ENCODE data around the gene GHR. TPM values are rescaled to one million over a fixed set of nuclear protein-coding genes. Genes with fewer than 3 reads are reported as not detected.

The GHR gene
- polyA plus RNA-seq, 1 donor (not counting 4 experiments of a cell fraction or from before 2014, with no cell fraction given), result 1.8 TPM

DNA sequence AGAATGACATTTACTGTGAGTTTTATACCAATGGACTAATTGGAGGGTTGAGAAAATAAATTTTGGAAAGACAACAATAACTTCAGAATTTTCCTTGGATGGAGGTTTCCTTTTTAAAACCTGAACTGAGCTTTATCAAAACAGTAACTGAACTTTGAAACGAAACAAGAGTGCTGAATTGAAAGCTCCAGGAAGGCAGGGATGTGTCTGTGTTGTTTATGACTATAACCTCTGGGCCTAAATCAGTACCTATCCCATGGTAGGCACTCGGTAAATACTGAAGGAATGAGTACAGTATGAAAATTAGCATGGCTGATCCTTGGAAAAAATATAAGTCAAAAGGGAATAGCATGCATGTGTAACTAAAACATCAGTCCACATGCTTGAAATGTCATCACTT is 93.9 kb downstream of the GHR start:
- no peaks in the 10 kb centered on the region for H3K36me3 ChIP-seq (ENCODE audit: control insufficient read depth in 2 of 2, extremely low read depth in 1 of 2, insufficient read depth in 2 of 2, low read length in 2 of 2)
- H3K27me3 ChIP-seq (ENCODE audit: control insufficient read depth, extremely low read depth, insufficient read depth, low read length), result no peaks in the 10 kb centered on the region
- H3K4me3 ChIP-seq (ENCODE audit: control insufficient read depth in 2 of 3, extremely low read depth in 1 of 3, insufficient read depth in 2 of 3, low read depth in 1 of 3, low read length in 3 of 3), result no peak overlapping the region
- H3K79me2 ChIP-seq (ENCODE audit: control insufficient read depth, insufficient read depth, low read length), result no peaks in the 10 kb centered on the region
- H3K9me1 ChIP-seq (ENCODE audit: control insufficient read depth, extremely low read depth, insufficient read depth, low read length), result no peaks in the 10 kb centered on the region
- TF ChIP-seq, protein P1, sequence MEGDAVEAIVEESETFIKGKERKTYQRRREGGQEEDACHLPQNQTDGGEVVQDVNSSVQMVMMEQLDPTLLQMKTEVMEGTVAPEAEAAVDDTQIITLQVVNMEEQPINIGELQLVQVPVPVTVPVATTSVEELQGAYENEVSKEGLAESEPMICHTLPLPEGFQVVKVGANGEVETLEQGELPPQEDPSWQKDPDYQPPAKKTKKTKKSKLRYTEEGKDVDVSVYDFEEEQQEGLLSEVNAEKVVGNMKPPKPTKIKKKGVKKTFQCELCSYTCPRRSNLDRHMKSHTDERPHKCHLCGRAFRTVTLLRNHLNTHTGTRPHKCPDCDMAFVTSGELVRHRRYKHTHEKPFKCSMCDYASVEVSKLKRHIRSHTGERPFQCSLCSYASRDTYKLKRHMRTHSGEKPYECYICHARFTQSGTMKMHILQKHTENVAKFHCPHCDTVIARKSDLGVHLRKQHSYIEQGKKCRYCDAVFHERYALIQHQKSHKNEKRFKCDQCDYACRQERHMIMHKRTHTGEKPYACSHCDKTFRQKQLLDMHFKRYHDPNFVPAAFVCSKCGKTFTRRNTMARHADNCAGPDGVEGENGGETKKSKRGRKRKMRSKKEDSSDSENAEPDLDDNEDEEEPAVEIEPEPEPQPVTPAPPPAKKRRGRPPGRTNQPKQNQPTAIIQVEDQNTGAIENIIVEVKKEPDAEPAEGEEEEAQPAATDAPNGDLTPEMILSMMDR (optimal IDR thresholded peaks at IDR 0.05 in 1 of 3, IDR thresholded peaks at IDR 0.05 in 1 of 3, conservative IDR thresholded peaks at IDR 0.05 in 1 of 3; ENCODE audit: extremely low read depth in 1 of 3, insufficient read depth in 2 of 3, low read length in 3 of 3), result no peak
- TF ChIP-seq EZH2 (IDR thresholded peaks at IDR 0.05; ENCODE audit: low read length), result no peak
- no peak overlapping the region for H2AFZ ChIP-seq (ENCODE audit: control insufficient read depth, low read length)
- dilution Hi-C loops (cut with MboI; ENCODE audit: extremely low pct_ligation_motif_present, low sequenced_read_pairs), result no loop called here
- DNase-seq (ENCODE audit: low read depth, low spot score) (no peak), FAIRE-seq (no peak)
- no peak overlapping the region for H3K27ac ChIP-seq (ENCODE audit: control insufficient read depth, insufficient read depth, low read length)
- H3K9me3 ChIP-seq (ENCODE audit: control insufficient read depth, low read depth, low read length), result no peaks in the 10 kb centered on the region
- H3K4me2 ChIP-seq (ENCODE audit: control insufficient read depth, extremely low read depth, insufficient read depth, low read depth, low read length), result no peak overlapping the region
- H3K9ac ChIP-seq (ENCODE audit: control insufficient read depth, extremely low read depth, insufficient read depth, low read length), result no peak overlapping the region
- no peaks in the 10 kb centered on the region for H4K20me1 ChIP-seq (ENCODE audit: control insufficient read depth, extremely low read depth, insufficient read depth, low read length)
- H3K4me1 ChIP-seq (ENCODE audit: control insufficient read depth, extremely low read depth, insufficient read depth, low read length), result no peaks in the 10 kb centered on the region

GRCh38 chr5:42518595-42519221 is 95.5 kb downstream of the GHR start:
- H3K4me3 ChIP-seq (ENCODE audit: control insufficient read depth in 2 of 3, extremely low read depth in 1 of 3, insufficient read depth in 2 of 3, low read depth in 1 of 3, low read length in 3 of 3), result no peak overlapping the region
- no peaks in the 10 kb centered on the region for H3K4me1 ChIP-seq (ENCODE audit: control insufficient read depth, extremely low read depth, insufficient read depth, low read length)
- no peak overlapping the region for H3K4me2 ChIP-seq (ENCODE audit: control insufficient read depth, extremely low read depth, insufficient read depth, low read depth, low read length)
- H3K36me3 ChIP-seq (ENCODE audit: control insufficient read depth in 2 of 2, extremely low read depth in 1 of 2, insufficient read depth in 2 of 2, low read length in 2 of 2), result no peaks in the 10 kb centered on the region
- TF ChIP-seq, protein P1 (optimal IDR thresholded peaks at IDR 0.05 in 1 of 3, IDR thresholded peaks at IDR 0.05 in 1 of 3, conservative IDR thresholded peaks at IDR 0.05 in 1 of 3; ENCODE audit: extremely low read depth in 1 of 3, insufficient read depth in 2 of 3, low read length in 3 of 3), result no peak
- TF ChIP-seq EZH2 (IDR thresholded peaks at IDR 0.05; ENCODE audit: low read length), result no peak
- no peaks in the 10 kb centered on the region for H3K79me2 ChIP-seq (ENCODE audit: control insufficient read depth, insufficient read depth, low read length)
- FAIRE-seq (no peak), DNase-seq (ENCODE audit: low read depth, low spot score) (no peak)
- no peaks in the 10 kb centered on the region for H3K27me3 ChIP-seq (ENCODE audit: control insufficient read depth, extremely low read depth, insufficient read depth, low read length)
- H2AFZ ChIP-seq (ENCODE audit: control insufficient read depth, low read length), result no peak overlapping the region
- dilution Hi-C loops (cut with MboI; ENCODE audit: extremely low pct_ligation_motif_present, low sequenced_read_pairs), result no loop called here
- H3K9me1 ChIP-seq (ENCODE audit: control insufficient read depth, extremely low read depth, insufficient read depth, low read length), result no peaks in the 10 kb centered on the region
- no peaks in the 10 kb centered on the region for H3K9me3 ChIP-seq (ENCODE audit: control insufficient read depth, low read depth, low read length)
- no peak overlapping the region for H3K27ac ChIP-seq (ENCODE audit: control insufficient read depth, insufficient read depth, low read length)
- no peak overlapping the region for H3K9ac ChIP-seq (ENCODE audit: control insufficient read depth, extremely low read depth, insufficient read depth, low read length)
- no peaks in the 10 kb centered on the region for H4K20me1 ChIP-seq (ENCODE audit: control insufficient read depth, extremely low read depth, insufficient read depth, low read length)
